K562 (cell line): ENCODE results near the gene CLDN1. TPM values are rescaled to one million over a fixed set of nuclear protein-coding genes. Genes with fewer than 3 reads are reported as not detected.

Source experiments
- ATAC-seq: fragments of 200-7000 bp; cut with Tn5 transposase; 3 replicates; pipeline ENCODE4 v1.9.1; 2020; ENCODE audit warnings: moderate library complexity
- BruUV-seq: library from RNA; stranded (reverse); fragments of 400-500 nt; replicated peaks from 2 replicates; lab custom pipeline; 2021; lab: Mats Ljungman, UMichigan
- CTCF ChIA-PET: fragments of 300-600 bp; formaldehyde crosslinking; extraction: SDS; loops from one replicate; lab custom pipeline; 2021; ENCODE audit warnings: low intra/inter-chr PET ratio; lab: Yijun Ruan, JAX
- POLR2A ChIA-PET: fragments of 300-600, 350-650 bp; sonication (Branson Sonifier 250); formaldehyde crosslinking; extraction: SDS; loops from one replicate; lab custom pipeline; 2021; ENCODE audit warnings: antibody characterized with exemption, inconsistent platforms; lab: Yijun Ruan, JAX
- DNase-seq, 4 experiments: peaks; one replicate each; pipeline versions ENCODE4 v3.0.0 to v3.0.0-alpha.2; 2011 to 2018; ENCODE audit warnings: low spot score in 3 of 4, mixed read lengths in 3 of 4; ENCODE audit errors: extremely low read depth in 1 of 4
- FAIRE-seq: peaks from 2 replicates; lab custom pipeline; 2011; peaks lifted over from hg19 to GRCh38; lab: Jason Lieb, UNC
- H2AFZ ChIP-seq: 2 replicates; pipeline ENCODE4 v1.6.0; 2011; ENCODE audit warnings: low read depth, low read length, control low read depth, inconsistent platforms
- H3K27ac ChIP-seq: fragments of 200-600 bp; 3 replicates; pipeline ENCODE4 v1.8.0; 2011; ENCODE audit warnings: low read depth, mild to moderate bottlenecking, control low read depth, inconsistent platforms, low read length, moderate library complexity, mixed read lengths; ENCODE audit errors: extremely low read depth
- H3K27me3 ChIP-seq, 2 experiments: fragments of 300-600 bp in 1 of 2; 2 replicates in 1 of 2; 3 replicates in 1 of 2; pipeline versions ENCODE4 v1.6.0 to v1.8.0; 2011; ENCODE audit warnings: inconsistent platforms in 2 of 2, low read length in 2 of 2, mild to moderate bottlenecking in 1 of 2, mixed read lengths in 1 of 2, moderate library complexity in 1 of 2; ENCODE audit not compliant: control insufficient read depth in 2 of 2, insufficient read depth in 2 of 2
- H3K36me3 ChIP-seq: fragments of 300-600 bp; 3 replicates; pipeline ENCODE4 v1.8.0; 2011; ENCODE audit warnings: mild to moderate bottlenecking, low read length, inconsistent platforms; ENCODE audit not compliant: control insufficient read depth, insufficient read depth
- H3K4me1 ChIP-seq, 2 experiments: fragments of 200-600 bp in 1 of 2; replicated peaks in 1 of 2; 2 replicates in 1 of 2; 3 replicates in 1 of 2; pipeline versions ENCODE4 v1.5.1 to v1.8.0; 2011; ENCODE audit warnings: inconsistent platforms in 2 of 2, low read length in 2 of 2, mild to moderate bottlenecking in 1 of 2, mixed read lengths in 1 of 2, moderate library complexity in 1 of 2; ENCODE audit not compliant: control insufficient read depth in 2 of 2, insufficient read depth in 2 of 2
- H3K4me2 ChIP-seq: 2 replicates; pipeline ENCODE4 v1.6.1; 2011; ENCODE audit warnings: low read length, control low read depth, inconsistent platforms, mixed read lengths; ENCODE audit not compliant: insufficient read depth
- H3K4me3 ChIP-seq: fragments of 200-600 bp; sonication (generic), shearing (Covaris generic); 2 replicates; pipeline ENCODE4 v1.5.1; 2016; ENCODE audit warnings: control low read depth, inconsistent platforms
- H3K79me2 ChIP-seq: fragments of 200-600 bp; 3 replicates; pipeline ENCODE4 v1.8.0; 2011; ENCODE audit warnings: low read length, inconsistent platforms; ENCODE audit not compliant: control insufficient read depth, insufficient read depth
- H3K9ac ChIP-seq, 2 experiments: 2 replicates each; pipeline versions ENCODE4 v1.6.0 to v1.6.1; 2011; ENCODE audit warnings: low read depth in 2 of 2, low read length in 2 of 2, control low read depth in 1 of 2, inconsistent platforms in 1 of 2, mild to moderate bottlenecking in 1 of 2, mixed read lengths in 1 of 2; ENCODE audit not compliant: insufficient read depth in 1 of 2
- H3K9me1 ChIP-seq: one replicate; pipeline ENCODE4 v1.6.0; 2011; ENCODE audit warnings: inconsistent platforms, mild to moderate bottlenecking, low read length, moderate library complexity; ENCODE audit not compliant: control insufficient read depth, insufficient read depth
- H3K9me3 ChIP-seq: replicated peaks from 2 replicates; pipeline ENCODE4 v1.5.1; 2011; ENCODE audit warnings: low read depth, low read length, inconsistent platforms; ENCODE audit not compliant: control insufficient read depth, insufficient read depth
- H4K20me1 ChIP-seq: replicated peaks from 2 replicates; pipeline ENCODE4 v1.6.1; 2011; ENCODE audit warnings: low read length, inconsistent platforms, mixed read lengths; ENCODE audit not compliant: control insufficient read depth, insufficient read depth
- CCNT2 ChIP-seq: IDR thresholded peaks from 2 replicates; pipeline ENCODE4 v1.6.1; 2011; ENCODE audit warnings: borderline replicate concordance, low read depth, mild to moderate bottlenecking, moderate library complexity, mixed read lengths, low read length; ENCODE audit not compliant: insufficient read length; ENCODE audit errors: extremely low read depth
- DACH1 ChIP-seq: fragments of 450-650 bp; IDR thresholded peaks from 2 replicates; pipeline ENCODE4 v1.6.1; 2018; ENCODE audit not compliant: partially characterized antibody
- FOSL1 ChIP-seq: fragments of 200-800 bp; sonication (Bioruptor generic); conservative IDR thresholded peaks from 2 replicates; pipeline ENCODE4 v1.6.1; 2016; ENCODE audit warnings: missing genetic modification characterization, missing compliant biosample characterization
- MED1 ChIP-seq: sonication (generic); formaldehyde crosslinking; IDR thresholded peaks from 2 replicates; pipeline ENCODE4 v1.8.1; 2023; ENCODE audit warnings: missing genetic modification reagents, borderline replicate concordance
- MTA2 ChIP-seq: fragments of 450-650 bp; IDR thresholded peaks from 2 replicates; pipeline ENCODE4 v1.6.1; 2016; ENCODE audit warnings: low read depth
- ZBED1 ChIP-seq: IDR thresholded peaks from 2 replicates; pipeline ENCODE4 v1.6.1; 2014
- ZNF282 ChIP-seq: sonication (generic); formaldehyde crosslinking; IDR thresholded peaks from 2 replicates; pipeline ENCODE4 v1.8.1; 2023; ENCODE audit warnings: missing genetic modification reagents
- WGBS: fragments of 100-300 bp; shearing (Covaris generic); methylation state at CpG from one replicate; pipeline ENCODE4 v1.1.6; 2016; ENCODE audit warnings: low coverage, mixed read lengths; ENCODE audit not compliant: insufficient coverage; ENCODE audit errors: missing lambda C conversion rate; 5-methylcytosine and 5-hydroxymethylcytosine counted together
- in situ Hi-C: fragments of 300-500 bp; cut with MboI; formaldehyde crosslinking; loops from 4 replicates; pipeline ENCODE4 v1.15.0; 2018; ENCODE audit warnings: inconsistent platforms, mixed read lengths
- intact Hi-C: fragments of 100-400 bp; cut with micrococcal nuclease; formaldehyde crosslinking; loops from 2 replicates; pipeline ENCODE4 v1.14.2; 2022
- polyA plus RNA-seq, 8 experiments: library from polyadenylated mRNA; depleted of rRNA in 4 of 8; stranded (reverse) in 5 of 8; unstranded in 3 of 8; fragments of >200 nt; fragmentation: Nextera tagmentation in 2 of 8; fragmentation: Illumina TruSeq in 1 of 8; extraction: Ambion mirVana in 2 of 8; extraction: Trizol in 1 of 8; gene quantifications; 2 replicates each; pipeline versions ENCODE4 v1.2.1 to v1.2.3, GENCODE V29; 2011 to 2014; ENCODE audit warnings: inconsistent platforms in 1 of 8, missing spikeins in 1 of 8
- total RNA-seq, 7 experiments: library from RNA; depleted of rRNA in 6 of 7; stranded (reverse); fragments of >200 nt in 6 of 7; fragmentation: Illumina TruSeq in 2 of 7; extraction: Trizol in 2 of 7; gene quantifications; 2 replicates each; pipeline versions ENCODE4 v1.2.1 to v1.2.3, GENCODE V29; 2011 to 2021; ENCODE audit warnings: low replicate concordance in 1 of 7
- TF ChIP-seq, protein P1 (sequence below): fragments of 250-450 bp; sonication (Bioruptor Pico); IDR thresholded peaks from 2 replicates; pipeline ENCODE4 v1.8.0; 2022; ENCODE audit warnings: inconsistent platforms

CLDN1 gene
- total and polyA plus RNA-seq, 9 of the 15 experiments (the other 6 are each of a cell fraction or from before 2014, with no cell fraction given), result 0.16 TPM; not detected in 8

GRCh38 chr3:190326361-190326760, 4.1 kb upstream of the CLDN1 start:
- FAIRE-seq, result no peak
- no TSS peak for BruUV-seq
- H3K9me1 ChIP-seq, result no peaks in the 10 kb centered on the region
- no peaks in the 10 kb centered on the region for H3K9me3 ChIP-seq
- no peaks in the 10 kb centered on the region for H4K20me1 ChIP-seq
- no peak for TF ChIP-seq MED1 (CRISPR knock-in tag)
- TF ChIP-seq, all 486 proteins: peak for 0
- peaks cover 0 to 5% of the 10 kb centered on the region in 2 experiments; a peak in 1 of 5 replicates for H3K4me1 ChIP-seq
- intact Hi-C loops, result no loop called here
- CTCF ChIA-PET, result no interaction called here
- no peaks in the 10 kb centered on the region for H3K36me3 ChIP-seq
- H3K4me3 ChIP-seq, result no peak overlapping the region
- no peak overlapping the region for H3K27ac ChIP-seq
- in situ Hi-C loops, result no loop called here
- POLR2A ChIA-PET, result no interaction called here
- H3K9ac ChIP-seq, result no peak overlapping the region
- 2% methylated on average over 4 of the region's 4 CpGs for WGBS
- H2AFZ ChIP-seq, result no peak overlapping the region
- ATAC-seq (no peak), DNase-seq (no peak)
- no peak overlapping the region for H3K4me2 ChIP-seq
- H3K27me3 ChIP-seq, result no peaks in the 10 kb centered on the region
- no peaks in the 10 kb centered on the region for H3K79me2 ChIP-seq

- Histone ChIP-seq H3K4me3 (no peak overlapping the region), H3K79me2 (no peaks in the 10 kb centered on the region), H2AFZ (no peak overlapping the region), H3K27me3 (no peaks in the 10 kb centered on the region), H3K4me2 (no peak overlapping the region), H3K36me3 (no peaks in the 10 kb centered on the region), H3K9me1 (no peaks in the 10 kb centered on the region)
- no TSS peak for BruUV-seq
- intact Hi-C loops, result no loop called here
- ATAC-seq, result no peak
- POLR2A ChIA-PET, result no interaction called here
- 0% methylated on average over 1 of the region's 1 CpG for WGBS
- TF ChIP-seq MTA2 (no peak), FOSL1 (tag) (no peak), ZBED1 (no peak), DACH1 (no peak), CCNT2 (no peak), ZNF282 (no peak)
- TF ChIP-seq, protein P1, sequence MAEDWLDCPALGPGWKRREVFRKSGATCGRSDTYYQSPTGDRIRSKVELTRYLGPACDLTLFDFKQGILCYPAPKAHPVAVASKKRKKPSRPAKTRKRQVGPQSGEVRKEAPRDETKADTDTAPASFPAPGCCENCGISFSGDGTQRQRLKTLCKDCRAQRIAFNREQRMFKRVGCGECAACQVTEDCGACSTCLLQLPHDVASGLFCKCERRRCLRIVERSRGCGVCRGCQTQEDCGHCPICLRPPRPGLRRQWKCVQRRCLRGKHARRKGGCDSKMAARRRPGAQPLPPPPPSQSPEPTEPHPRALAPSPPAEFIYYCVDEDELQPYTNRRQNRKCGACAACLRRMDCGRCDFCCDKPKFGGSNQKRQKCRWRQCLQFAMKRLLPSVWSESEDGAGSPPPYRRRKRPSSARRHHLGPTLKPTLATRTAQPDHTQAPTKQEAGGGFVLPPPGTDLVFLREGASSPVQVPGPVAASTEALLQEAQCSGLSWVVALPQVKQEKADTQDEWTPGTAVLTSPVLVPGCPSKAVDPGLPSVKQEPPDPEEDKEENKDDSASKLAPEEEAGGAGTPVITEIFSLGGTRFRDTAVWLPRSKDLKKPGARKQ, result no peak
- TF ChIP-seq, all 486 proteins: peak for 0
- in situ Hi-C loops, result no loop called here
- no peak overlapping the region for H3K27ac ChIP-seq
- H3K4me1 ChIP-seq, result peaks cover 0 to 5% of the 10 kb centered on the region in 2 experiments; a peak in 1 of 5 replicates
- H3K9ac ChIP-seq, result no peak overlapping the region
- DNase-seq, result no peak
- no peaks in the 10 kb centered on the region for H3K9me3 ChIP-seq
- no peak for FAIRE-seq
- CTCF ChIA-PET, result no interaction called here
- H4K20me1 ChIP-seq, result no peaks in the 10 kb centered on the region
Observed at GRCh38 chr3:190325923-190326322, 3.7 kb upstream of the CLDN1 start.
